Measurements from ENCODE around the gene PHOSPHO1. TPM values are rescaled to one million over a fixed set of nuclear protein-coding genes. Genes with fewer than 3 reads are reported as not detected.
"Not testable (repeated sequence)": the region's sequence is repeated elsewhere in the genome, so short reads cannot be mapped to it uniquely, and the experiment has no call there.

The PHOSPHO1 gene
- total RNA-seq, 1 experiment from 2014 or later: 0.48 TPM

DNA sequence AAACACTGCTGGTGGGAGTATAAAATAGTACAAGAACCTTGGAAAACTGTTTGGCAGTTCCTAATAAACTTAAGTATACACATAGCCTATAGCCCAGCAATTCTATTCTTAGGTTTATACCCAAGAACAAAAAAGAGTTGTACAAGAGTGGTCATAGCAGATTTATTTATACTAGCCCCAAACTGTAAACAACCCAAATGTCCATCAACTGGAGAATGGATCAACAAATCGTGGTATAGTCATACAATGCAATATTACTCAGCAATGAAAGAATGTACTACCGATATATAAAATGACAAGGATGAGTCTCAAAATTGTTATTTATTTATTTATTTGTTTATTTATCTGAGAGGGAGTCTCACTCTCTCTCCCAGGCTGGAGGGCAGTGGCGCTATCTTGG is 43.3 kb downstream of the PHOSPHO1 start:
- no peaks in the 10 kb centered on the region for H3K4me1 Mint-ChIP-seq (ENCODE audit: low read depth, unreplicated experiment)
- POLR2A ChIA-PET: no interaction called here

GRCh38 chr17:49185381-49185780 is 45.2 kb downstream of the PHOSPHO1 start:
- H3K4me3 Mint-ChIP-seq (ENCODE audit: unreplicated experiment); H3K27me3 ChIP-seq (replicated peaks; ENCODE audit: control insufficient read depth, insufficient read depth, low read length); H3K36me3 ChIP-seq (ENCODE audit: control insufficient read depth, insufficient read depth, low read length); POLR2A ChIA-PET; H3K4me3 ChIP-seq (ENCODE audit: low read depth, low read length); H3K27ac Mint-ChIP-seq (ENCODE audit: unreplicated experiment); intact Hi-C loops (cut with micrococcal nuclease; ENCODE audit: unreplicated experiment); H3K27me3 Mint-ChIP-seq (ENCODE audit: insufficient read depth, unreplicated experiment); H3K4me1 Mint-ChIP-seq (ENCODE audit: low read depth, unreplicated experiment); BruUV-seq (replicated peaks); H3K4me1 ChIP-seq: not testable (repeated sequence)
- peaks cover 29% of the 10 kb centered on the region for H3K9me3 Mint-ChIP-seq (ENCODE audit: unreplicated experiment)
- peak in 1 of 2 experiments; percentile 44 for DNase-seq
- H3K9me3 ChIP-seq: peaks cover 51% of the 10 kb centered on the region
- peaks cover 11% of the 10 kb centered on the region for H3K36me3 Mint-ChIP-seq (ENCODE audit: insufficient read depth, unreplicated experiment)
- CTCF ChIA-PET: interaction anchor here (0.6 kb wide), 1 partner anchor 493 kb away, joined by 3 read pairs; no protein-coding TSS in a partner anchor

More for the DNA sequence above, 43.3 kb downstream of the PHOSPHO1 start:
- no peak overlapping the region for H3K4me3 Mint-ChIP-seq (ENCODE audit: unreplicated experiment)
- no peaks in the 10 kb centered on the region for H3K36me3 ChIP-seq (ENCODE audit: control insufficient read depth, insufficient read depth, low read length)
- no peak overlapping the region for H3K27ac Mint-ChIP-seq (ENCODE audit: unreplicated experiment)
- CTCF ChIA-PET: interaction anchor here (0.6 kb wide), 1 partner anchor 61 kb away, joined by 5 read pairs; no protein-coding TSS in a partner anchor
- H3K36me3 Mint-ChIP-seq (ENCODE audit: insufficient read depth, unreplicated experiment): peaks cover 19% of the 10 kb centered on the region
- peaks cover 47% of the 10 kb centered on the region for H3K9me3 ChIP-seq
- no TSS peak for BruUV-seq (replicated peaks)
- no peaks in the 10 kb centered on the region for H3K27me3 Mint-ChIP-seq (ENCODE audit: insufficient read depth, unreplicated experiment)
- H3K9me3 Mint-ChIP-seq (ENCODE audit: unreplicated experiment): peaks cover 23% of the 10 kb centered on the region
- no peaks in the 10 kb centered on the region for H3K27me3 ChIP-seq (replicated peaks; ENCODE audit: control insufficient read depth, insufficient read depth, low read length)
- TF ChIP-seq, protein P1, sequence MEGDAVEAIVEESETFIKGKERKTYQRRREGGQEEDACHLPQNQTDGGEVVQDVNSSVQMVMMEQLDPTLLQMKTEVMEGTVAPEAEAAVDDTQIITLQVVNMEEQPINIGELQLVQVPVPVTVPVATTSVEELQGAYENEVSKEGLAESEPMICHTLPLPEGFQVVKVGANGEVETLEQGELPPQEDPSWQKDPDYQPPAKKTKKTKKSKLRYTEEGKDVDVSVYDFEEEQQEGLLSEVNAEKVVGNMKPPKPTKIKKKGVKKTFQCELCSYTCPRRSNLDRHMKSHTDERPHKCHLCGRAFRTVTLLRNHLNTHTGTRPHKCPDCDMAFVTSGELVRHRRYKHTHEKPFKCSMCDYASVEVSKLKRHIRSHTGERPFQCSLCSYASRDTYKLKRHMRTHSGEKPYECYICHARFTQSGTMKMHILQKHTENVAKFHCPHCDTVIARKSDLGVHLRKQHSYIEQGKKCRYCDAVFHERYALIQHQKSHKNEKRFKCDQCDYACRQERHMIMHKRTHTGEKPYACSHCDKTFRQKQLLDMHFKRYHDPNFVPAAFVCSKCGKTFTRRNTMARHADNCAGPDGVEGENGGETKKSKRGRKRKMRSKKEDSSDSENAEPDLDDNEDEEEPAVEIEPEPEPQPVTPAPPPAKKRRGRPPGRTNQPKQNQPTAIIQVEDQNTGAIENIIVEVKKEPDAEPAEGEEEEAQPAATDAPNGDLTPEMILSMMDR (IDR thresholded peaks at IDR 0.05; ENCODE audit: insufficient read depth in 1 of 2, low read depth in 1 of 2, low read length in 1 of 2, severe bottlenecking in 1 of 2, unreplicated experiment in 1 of 2): no peak
- no peak for DNase-seq
- intact Hi-C loops (cut with micrococcal nuclease; ENCODE audit: unreplicated experiment): no loop called here
- H3K4me1 ChIP-seq: no peaks in the 10 kb centered on the region
- H3K4me3 ChIP-seq (ENCODE audit: low read depth, low read length): no peak overlapping the region

DNA sequence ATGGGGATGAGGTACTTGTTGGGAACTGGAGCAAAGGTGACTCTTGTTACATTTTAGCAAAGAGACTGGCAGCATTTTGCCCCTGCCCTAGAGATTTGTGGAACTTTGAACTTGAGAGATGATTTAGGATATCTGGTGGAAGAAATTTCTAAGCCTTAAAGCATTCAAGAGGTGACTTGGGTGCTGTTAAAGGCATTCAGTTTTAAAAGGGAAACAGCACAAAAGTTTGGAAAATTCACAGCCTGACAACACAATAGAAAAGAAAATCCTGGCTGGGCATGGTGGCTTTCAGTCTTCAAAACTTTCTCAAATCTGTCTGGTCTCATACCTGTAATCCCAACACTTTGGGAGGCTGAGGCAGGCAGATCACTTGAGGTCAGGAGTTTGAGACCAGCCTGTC is 46.1 kb downstream of the PHOSPHO1 start:
- Mint-ChIP-seq H3K9me3 (ENCODE audit: unreplicated experiment) (peaks cover 29% of the 10 kb centered on the region), H3K36me3 (ENCODE audit: insufficient read depth, unreplicated experiment) (peaks cover 15% of the 10 kb centered on the region)
- POLR2A ChIA-PET; H3K27ac Mint-ChIP-seq (ENCODE audit: unreplicated experiment); intact Hi-C loops (cut with micrococcal nuclease; ENCODE audit: unreplicated experiment); BruUV-seq (replicated peaks); H3K4me3 Mint-ChIP-seq (ENCODE audit: unreplicated experiment); H3K27me3 ChIP-seq (replicated peaks; ENCODE audit: control insufficient read depth, insufficient read depth, low read length); H3K4me1 Mint-ChIP-seq (ENCODE audit: low read depth, unreplicated experiment); H3K27me3 Mint-ChIP-seq (ENCODE audit: insufficient read depth, unreplicated experiment); H3K4me3 ChIP-seq (ENCODE audit: low read depth, low read length); H3K36me3 ChIP-seq (ENCODE audit: control insufficient read depth, insufficient read depth, low read length); DNase-seq; H3K4me1 ChIP-seq; CTCF ChIA-PET: not testable (repeated sequence)
- peaks cover 51% of the 10 kb centered on the region for H3K9me3 ChIP-seq

DNA sequence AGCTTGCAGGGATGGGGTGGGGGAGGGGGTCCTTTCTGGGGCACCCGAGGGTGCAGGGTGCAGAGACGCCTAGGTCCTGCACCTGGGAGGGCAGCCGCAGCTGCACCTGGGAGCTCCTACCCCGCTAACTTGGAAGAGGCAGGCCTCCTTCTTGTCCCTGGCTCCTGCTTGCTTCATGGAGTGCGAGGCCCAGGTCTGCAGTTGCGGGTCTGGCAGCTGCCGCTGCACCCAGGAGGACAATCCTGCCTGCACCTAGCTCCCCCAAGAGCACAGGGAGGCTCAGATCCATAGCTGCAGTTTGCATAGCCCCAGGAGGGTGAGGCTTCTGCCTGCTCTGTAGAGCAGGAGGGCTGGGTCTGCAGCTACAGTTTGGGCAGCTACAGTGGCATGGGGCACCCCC is 46.8 kb downstream of the PHOSPHO1 start:
- BruUV-seq (replicated peaks): no TSS peak
- Histone ChIP-seq H3K4me3 (ENCODE audit: low read depth, low read length) (no peak overlapping the region), H3K27me3 (replicated peaks; ENCODE audit: control insufficient read depth, insufficient read depth, low read length) (no peaks in the 10 kb centered on the region), H3K9me3 (peaks cover 56% of the 10 kb centered on the region), H3K4me1 (no peaks in the 10 kb centered on the region), H3K36me3 (ENCODE audit: control insufficient read depth, insufficient read depth, low read length) (no peaks in the 10 kb centered on the region)
- POLR2A ChIA-PET: no interaction called here
- Mint-ChIP-seq H3K36me3 (ENCODE audit: insufficient read depth, unreplicated experiment) (peaks cover 15% of the 10 kb centered on the region), H3K4me3 (ENCODE audit: unreplicated experiment) (no peak overlapping the region), H3K4me1 (ENCODE audit: low read depth, unreplicated experiment) (no peaks in the 10 kb centered on the region), H3K9me3 (ENCODE audit: unreplicated experiment) (peaks cover 29% of the 10 kb centered on the region), H3K27me3 (ENCODE audit: insufficient read depth, unreplicated experiment) (no peaks in the 10 kb centered on the region), H3K27ac (ENCODE audit: unreplicated experiment) (no peak overlapping the region)
- CTCF ChIA-PET: no interaction called here
- TF ChIP-seq, protein P1 (IDR thresholded peaks at IDR 0.05; ENCODE audit: insufficient read depth in 1 of 2, low read depth in 1 of 2, low read length in 1 of 2, severe bottlenecking in 1 of 2, unreplicated experiment in 1 of 2): no peak
- intact Hi-C loops (cut with micrococcal nuclease; ENCODE audit: unreplicated experiment): no loop called here
- no peak for DNase-seq
